Measurements from ENCODE around the gene C4A. TPM values are rescaled to one million over a fixed set of nuclear protein-coding genes. Genes with fewer than 3 reads are reported as not detected.
"Not testable (repeated sequence)": the region's sequence is repeated elsewhere in the genome, so short reads cannot be mapped to it uniquely, and the experiment has no call there.

The C4A gene
- total RNA-seq, 1 donor from 2014 or later, result 0.46 TPM

GRCh38 chr6:31979238-31979898, 2.5 kb upstream of the C4A start:
- no peak for DNase-seq (ENCODE audit: low read depth, low spot score)

DNA sequence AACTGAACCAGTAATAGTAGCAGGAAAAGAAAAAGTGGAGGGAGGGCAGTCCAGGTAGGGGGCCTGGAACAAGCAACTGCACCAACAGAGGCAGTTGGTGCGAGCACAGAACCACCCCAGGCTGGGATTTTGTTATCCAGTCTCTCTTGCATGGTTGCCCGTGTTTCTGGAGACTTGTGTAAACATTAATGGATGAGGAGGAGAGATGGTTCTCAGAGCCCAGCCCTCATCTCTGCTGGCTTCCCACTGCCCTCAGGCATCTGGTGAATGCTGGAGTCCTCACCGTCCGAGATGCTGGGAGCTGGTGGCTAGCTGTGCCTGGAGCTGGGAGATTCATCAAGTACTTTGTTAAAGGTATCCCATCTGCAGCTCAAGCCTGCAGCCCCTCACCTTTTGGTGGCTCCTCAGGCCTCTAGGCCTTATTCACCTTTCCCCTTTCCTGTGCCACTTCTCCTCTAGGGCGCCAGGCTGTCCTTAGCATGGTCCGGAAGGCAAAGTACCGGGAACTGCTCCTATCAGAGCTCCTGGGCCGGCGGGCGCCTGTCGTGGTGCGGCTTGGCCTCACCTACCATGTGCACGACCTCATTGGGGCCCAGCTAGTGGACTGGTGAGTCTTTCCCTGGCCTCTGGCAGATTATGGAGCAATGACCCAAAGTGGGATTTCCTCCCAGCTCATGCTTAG, 1.5 kb upstream of the C4A start:
- not testable (repeated sequence) for DNase-seq (ENCODE audit: low read depth, low spot score)

GRCh38 chr6:31980998-31981397, 859 bp upstream of the C4A start:
- not testable (repeated sequence) for DNase-seq (ENCODE audit: low read depth, low spot score)

DNA sequence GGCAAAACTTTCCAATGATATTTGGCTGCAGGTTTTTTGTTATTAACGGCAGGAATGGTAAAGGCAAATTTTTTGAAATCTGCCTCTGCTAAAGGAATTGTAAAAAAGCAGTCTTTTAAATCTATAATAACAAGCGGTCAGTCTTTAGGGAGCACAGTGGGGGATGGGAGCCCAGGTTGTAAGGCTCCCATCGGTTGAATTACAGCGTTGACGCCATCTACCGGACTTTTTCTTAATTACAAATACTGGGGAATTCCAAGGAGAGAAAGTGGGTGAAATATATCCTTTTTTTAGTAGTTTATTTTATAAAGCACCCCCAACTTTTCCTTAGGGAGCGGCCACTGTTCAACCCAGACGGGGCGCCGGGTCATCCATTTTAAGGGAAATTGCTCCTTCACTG, 7.5 kb downstream of the C4A start:
- not testable (repeated sequence) for DNase-seq (ENCODE audit: low read depth, low spot score)

- DNase-seq (ENCODE audit: low read depth, low spot score), result not testable (repeated sequence)
Observed at GRCh38 chr6:31994421-31994820, 12.6 kb downstream of the C4A start.

- DNase-seq (ENCODE audit: low read depth, low spot score), result not testable (repeated sequence)
Observed at GRCh38 chr6:31996385-31996784, 14.5 kb downstream of the C4A start.

DNA sequence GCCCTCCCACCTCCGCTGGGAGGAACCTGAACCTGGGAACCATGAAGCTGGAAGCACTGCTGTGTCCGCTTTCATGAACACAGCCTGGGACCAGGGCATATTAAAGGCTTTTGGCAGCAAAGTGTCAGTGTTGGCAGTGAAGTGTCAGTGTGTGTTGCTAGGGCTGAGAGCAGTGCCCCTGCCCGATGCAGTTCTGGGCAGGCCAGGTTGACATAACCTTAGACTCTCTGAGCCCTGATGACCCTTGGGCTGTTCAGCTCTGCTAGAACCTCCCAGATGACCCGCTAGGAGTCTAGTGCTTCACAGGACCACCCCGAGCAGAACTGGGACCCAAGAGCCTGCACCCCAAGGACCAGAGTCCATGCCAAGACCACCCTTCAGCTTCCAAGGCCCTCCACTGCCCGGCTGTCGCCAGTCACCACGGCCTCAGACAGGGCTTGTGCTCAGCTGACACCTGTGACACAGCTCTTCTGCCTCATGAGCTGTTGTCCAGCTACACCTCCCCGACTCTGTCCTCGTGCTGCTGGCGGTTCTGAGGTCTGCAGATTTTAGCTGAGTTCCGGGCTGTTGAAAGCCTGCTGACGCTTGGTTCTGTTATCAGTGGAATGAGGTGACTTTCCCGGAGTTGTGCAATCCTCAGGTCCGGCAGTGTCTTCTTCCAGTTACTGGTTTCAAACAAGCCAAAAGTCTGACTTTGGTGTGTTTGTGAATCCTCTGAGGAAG, 20.9 kb downstream of the C4A start:
- not testable (repeated sequence) for DNase-seq (ENCODE audit: low read depth, low spot score)

- DNase-seq (ENCODE audit: low read depth, low spot score), result not testable (repeated sequence)
Observed at GRCh38 chr6:32003301-32003700, 21.4 kb downstream of the C4A start.

- not testable (repeated sequence) for DNase-seq (ENCODE audit: low read depth, low spot score)
Observed at GRCh38 chr6:32004393-32004792, 22.5 kb downstream of the C4A start.

GRCh38 chr6:32004864-32005537, 23.1 kb downstream of the C4A start:
- not testable (repeated sequence) for DNase-seq (ENCODE audit: low read depth, low spot score)

GRCh38 chr6:32005538-32005880, 23.7 kb downstream of the C4A start:
- DNase-seq (ENCODE audit: low read depth, low spot score), result not testable (repeated sequence)

DNA sequence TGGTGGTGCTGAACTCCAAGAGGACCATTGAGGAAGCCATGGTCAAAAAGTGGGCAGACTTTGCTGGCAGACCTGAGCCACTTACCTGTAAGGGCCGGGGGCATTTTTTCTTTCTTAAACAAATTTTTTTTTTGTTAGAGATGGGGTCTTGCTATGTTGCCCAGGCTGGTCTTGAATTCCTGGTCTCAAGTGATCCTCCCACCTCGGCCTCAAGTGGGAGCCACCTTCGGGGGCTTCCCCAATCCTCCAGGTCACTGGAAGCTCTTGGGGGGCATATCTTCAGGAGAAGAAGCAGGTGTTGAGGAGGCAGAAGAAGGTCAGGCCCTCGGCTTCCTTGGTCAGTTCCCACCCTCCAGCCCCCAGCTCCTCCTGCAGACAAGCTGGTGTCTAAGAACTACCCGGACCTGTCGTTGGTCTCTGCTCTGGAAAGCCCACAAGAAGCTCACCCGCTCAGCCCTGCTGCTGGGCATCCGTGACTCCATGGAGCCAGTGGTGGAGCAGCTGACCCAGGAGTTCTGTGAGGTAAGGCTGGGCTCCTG, 24.2 kb downstream of the C4A start:
- DNase-seq (ENCODE audit: low read depth, low spot score), result not testable (repeated sequence)

GRCh38 chr6:32007086-32007485, 25.2 kb downstream of the C4A start:
- DNase-seq (ENCODE audit: low read depth, low spot score), result not testable (repeated sequence)

DNA sequence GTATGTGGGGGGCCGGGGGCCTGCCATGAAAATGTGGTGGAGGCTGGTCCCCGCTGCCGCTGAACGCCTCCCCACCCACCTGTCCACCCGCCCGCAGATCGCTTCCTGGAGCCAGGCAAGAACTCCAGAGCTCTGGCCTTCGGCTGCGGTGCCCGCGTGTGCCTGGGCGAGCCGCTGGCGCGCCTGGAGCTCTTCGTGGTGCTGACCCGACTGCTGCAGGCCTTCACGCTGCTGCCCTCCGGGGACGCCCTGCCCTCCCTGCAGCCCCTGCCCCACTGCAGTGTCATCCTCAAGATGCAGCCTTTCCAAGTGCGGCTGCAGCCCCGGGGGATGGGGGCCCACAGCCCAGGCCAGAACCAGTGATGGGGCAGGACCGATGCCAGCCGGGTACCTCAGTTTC, 26.2 kb downstream of the C4A start:
- DNase-seq (ENCODE audit: low read depth, low spot score), result not testable (repeated sequence)

DNA sequence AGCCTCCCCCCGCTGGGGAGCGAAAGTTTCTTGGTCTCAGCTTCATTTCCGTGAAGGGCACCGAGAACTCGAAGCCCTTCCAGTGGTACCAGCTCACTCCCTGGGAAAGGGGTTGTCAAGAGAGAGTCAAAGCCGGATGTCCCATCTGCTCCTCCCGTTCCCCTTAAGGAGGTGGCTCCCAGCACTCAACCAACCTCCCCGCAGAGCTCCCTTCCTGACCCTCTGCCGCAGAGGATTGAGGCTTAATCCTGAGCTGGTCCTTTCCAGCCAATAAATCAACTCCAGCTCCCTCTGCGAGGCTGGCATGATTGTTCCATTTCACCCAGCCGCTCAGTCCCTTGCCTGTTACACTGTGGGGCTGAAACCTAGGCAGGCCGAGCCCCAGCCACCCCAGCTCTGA, 26.8 kb downstream of the C4A start:
- DNase-seq (ENCODE audit: low read depth, low spot score), result not testable (repeated sequence)

GRCh38 chr6:32009537-32009936, 27.7 kb downstream of the C4A start:
- DNase-seq (ENCODE audit: low read depth, low spot score), result not testable (repeated sequence)

GRCh38 chr6:32010856-32011530, 29.1 kb downstream of the C4A start:
- not testable (repeated sequence) for DNase-seq (ENCODE audit: low read depth, low spot score)

DNA sequence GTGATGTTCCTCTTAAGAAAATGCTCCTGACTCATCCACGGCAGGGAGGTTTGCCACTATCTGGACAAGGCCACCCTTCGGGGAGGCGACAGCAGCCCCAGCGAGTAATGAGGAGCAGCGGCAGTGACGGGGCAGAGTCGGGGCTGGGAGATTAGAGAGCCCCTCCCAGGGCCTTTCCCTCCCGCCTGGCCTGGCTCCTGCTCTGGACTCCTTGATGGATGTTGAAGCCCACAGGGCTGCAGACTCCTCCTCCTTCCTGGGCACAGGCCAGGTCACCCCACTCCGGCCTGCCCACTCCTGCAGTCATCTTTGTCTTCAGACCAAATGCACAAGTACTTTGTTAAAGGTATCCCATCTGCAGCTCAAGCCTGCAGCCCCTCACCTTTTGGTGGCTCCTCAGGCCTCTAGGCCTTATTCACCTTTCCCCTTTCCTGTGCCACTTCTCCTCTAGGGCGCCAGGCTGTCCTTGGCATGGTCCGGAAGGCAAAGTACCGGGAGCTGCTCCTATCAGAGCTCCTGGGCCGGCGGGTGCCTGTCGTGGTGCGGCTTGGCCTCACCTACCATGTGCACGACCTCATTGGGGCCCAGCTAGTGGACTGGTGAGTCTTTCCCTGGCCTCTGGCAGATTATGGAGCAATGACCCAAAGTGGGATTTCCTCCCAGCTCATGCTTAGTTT, 31.2 kb downstream of the C4A start:
- DNase-seq (ENCODE audit: low read depth, low spot score), result not testable (repeated sequence)

- DNase-seq (ENCODE audit: low read depth, low spot score), result not testable (repeated sequence)
Observed at GRCh38 chr6:32013738-32014137, 31.9 kb downstream of the C4A start.

- DNase-seq (ENCODE audit: low read depth, low spot score), result not testable (repeated sequence)
Observed at GRCh38 chr6:32014547-32014946, 32.7 kb downstream of the C4A start, which contains the start of gene C4B. TSS of gene C4B (plus strand) at chr6:32014795. CDS start at chr6:32014846, 51 bp downstream.

Measured in pulmonary artery endothelial cell (primary cell).